H7 (cell line): Measurements from ENCODE around the gene MIB2. TPM values are rescaled to one million over a fixed set of nuclear protein-coding genes. Genes with fewer than 3 reads are reported as not detected.

Source experiments
- DNase-seq: peaks from one replicate; pipeline ENCODE4 v3.0.0; 2012
- H3K27me3 ChIP-seq: 2 replicates; pipeline ENCODE4 v1.6.0; 2011; ENCODE audit warnings: mild to moderate bottlenecking, low read length; ENCODE audit not compliant: control insufficient read depth, insufficient read depth
- H3K36me3 ChIP-seq: replicated peaks from 2 replicates; pipeline ENCODE4 v1.5.1; 2011; ENCODE audit warnings: low read length; ENCODE audit not compliant: control insufficient read depth, insufficient read depth
- H3K4me3 ChIP-seq: 2 replicates; pipeline ENCODE4 v1.5.1; 2011; ENCODE audit warnings: low read depth, mild to moderate bottlenecking, control low read depth, low read length, moderate library complexity; ENCODE audit not compliant: insufficient read depth
- total RNA-seq: library from RNA; depleted of rRNA; stranded (reverse); fragments of >200 nt; shearing (Covaris generic); gene quantifications from 2 replicates; pipeline ENCODE4 v1.2.3, GENCODE V29; 2014

Gene MIB2
- total RNA-seq, 1 experiment from 2014 or later, result 45.7 TPM

DNA sequence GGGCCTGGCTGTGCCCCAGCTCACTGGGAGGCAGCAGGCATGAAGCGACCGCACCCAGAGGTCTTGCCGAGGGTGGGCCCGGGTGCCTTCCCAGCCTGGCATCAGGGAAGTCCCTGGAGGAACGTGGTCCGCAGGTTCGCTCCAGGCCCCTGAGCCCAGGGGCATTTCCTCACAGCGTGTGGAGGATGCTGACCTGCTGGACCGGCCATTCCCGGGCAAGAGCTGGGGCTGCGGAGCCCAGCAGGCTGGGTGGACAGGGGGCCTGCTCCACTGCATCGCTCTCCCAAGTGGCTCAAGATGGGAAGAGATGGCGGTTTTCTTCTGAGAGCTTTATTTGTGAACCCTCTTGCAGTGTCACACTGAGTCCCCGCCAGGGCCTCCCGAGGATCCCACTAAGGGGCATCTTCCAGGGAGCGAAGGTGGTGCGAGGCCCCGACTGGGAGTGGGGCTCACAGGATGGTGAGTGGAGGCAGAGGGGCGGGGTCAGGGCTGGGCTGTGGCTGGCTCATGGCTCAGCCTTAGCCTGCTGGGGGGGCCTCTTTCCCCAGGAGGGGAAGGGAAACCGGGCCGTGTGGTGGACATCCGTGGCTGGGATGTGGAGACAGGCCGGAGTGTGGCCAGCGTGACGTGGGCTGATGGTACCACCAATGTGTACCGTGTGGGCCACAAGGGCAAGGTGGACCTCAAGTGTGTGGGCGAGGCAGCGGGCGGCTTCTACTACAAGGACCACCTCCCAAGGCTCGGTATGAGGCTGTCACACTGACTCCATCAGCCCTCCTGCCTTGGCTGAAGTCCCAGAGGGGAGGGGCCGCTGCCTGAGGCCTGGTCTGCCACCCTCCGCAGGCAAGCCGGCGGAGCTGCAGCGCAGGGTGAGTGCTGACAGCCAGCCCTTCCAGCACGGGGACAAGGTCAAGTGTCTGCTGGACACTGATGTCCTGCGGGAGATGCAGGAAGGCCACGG lies 9.4 kb downstream of the MIB2 start:
- H3K4me3 ChIP-seq, result no peak overlapping the region
- DNase-seq, result peak; percentile 76
- no peaks in the 10 kb centered on the region for H3K36me3 ChIP-seq
- no peaks in the 10 kb centered on the region for H3K27me3 ChIP-seq

DNA sequence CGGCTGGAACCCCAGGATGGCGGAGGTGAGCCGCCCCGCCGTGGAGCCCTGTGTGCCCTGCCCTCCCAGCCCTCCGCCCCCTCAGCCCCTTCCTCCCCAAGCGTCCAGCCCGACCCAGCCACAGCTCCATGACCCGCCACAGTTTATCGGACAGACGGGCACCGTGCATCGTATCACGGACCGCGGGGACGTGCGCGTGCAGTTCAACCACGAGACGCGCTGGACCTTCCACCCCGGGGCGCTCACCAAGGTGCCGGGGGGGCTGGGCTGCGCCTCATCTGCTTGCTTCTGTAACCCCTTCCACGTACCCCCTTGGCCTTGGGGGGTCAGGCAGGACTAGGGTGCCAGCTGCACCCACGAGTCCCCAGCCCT lies 10.1 kb downstream of the MIB2 start:
- Histone ChIP-seq H3K4me3 (no peak overlapping the region), H3K36me3 (no peaks in the 10 kb centered on the region)
- DNase-seq, result no peak

DNA sequence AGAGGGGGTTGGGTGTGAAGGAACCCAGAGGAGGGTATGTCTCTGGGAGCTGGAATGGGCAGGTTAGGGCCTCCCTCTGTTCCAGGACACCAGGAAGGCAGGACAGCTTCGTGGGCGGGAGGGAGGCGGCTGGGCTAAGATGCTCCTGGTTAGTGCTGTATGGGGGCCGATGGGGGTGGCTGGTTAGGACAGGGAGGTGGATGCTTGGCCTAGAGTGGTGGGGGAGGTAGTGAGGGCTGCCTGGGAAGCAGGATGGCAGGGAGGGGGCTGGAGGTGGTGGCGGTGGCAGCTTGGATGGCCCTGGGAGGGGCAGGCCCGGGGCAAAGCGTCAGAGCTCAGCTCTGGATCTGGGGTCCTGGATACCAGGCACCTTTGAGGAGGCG lies 10.5 kb downstream of the MIB2 start:
- DNase-seq, result peak; percentile 57
- Histone ChIP-seq H3K36me3 (no peaks in the 10 kb centered on the region), H3K27me3 (peaks cover 7% of the 10 kb centered on the region; the same call in 1 of the 2 replicates), H3K4me3 (no peak overlapping the region)

More for the DNA sequence above, 10.1 kb downstream of the MIB2 start:
- H3K27me3 ChIP-seq, result peaks cover 2% of the 10 kb centered on the region; the same call in 1 of the 2 replicates

DNA sequence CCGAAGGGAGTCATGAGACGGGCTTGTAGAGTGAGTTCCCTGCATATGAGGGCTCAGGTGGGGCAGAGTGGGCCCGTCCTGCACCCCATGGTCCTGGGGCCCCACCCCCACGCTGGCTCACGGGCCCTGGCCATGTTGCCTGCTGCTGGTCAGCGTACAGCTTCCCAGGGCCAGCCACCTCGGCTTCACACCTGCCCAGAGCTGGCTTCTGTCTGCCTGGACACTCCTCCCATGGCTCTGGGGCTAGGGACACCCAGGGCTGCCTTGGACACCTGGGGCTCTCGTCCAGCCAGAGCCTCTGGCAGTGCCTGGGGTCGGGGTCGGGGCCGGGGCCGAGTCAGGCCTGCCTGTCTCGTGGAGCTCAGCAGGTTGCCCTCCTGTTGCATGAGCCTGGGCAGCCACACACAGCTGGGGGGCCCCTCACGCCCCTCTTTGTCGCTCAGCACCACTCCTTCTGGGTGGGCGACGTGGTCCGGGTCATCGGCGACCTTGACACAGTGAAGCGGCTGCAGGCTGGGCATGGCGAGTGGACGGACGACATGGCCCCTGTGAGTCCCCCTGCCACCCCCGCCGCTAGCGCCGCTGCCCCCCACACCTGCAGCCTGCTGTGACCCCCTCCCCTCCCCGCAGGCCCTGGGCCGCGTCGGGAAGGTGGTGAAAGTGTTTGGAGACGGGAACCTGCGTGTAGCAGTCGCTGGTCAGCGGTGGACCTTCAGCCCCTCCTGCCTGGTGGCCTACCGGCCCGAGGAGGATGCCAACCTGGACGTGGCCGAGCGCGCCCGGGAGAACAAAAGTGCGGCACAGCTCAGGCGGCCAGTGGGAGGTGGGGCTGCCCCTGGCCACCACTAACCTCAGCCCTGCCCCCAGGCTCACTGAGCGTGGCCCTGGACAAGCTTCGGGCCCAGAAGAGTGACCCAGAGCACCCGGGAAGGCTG lies 11.2 kb downstream of the MIB2 start:
- H3K27me3 ChIP-seq, result peaks cover 13% of the 10 kb centered on the region
- H3K4me3 ChIP-seq, result no peak overlapping the region
- peak; percentile 52 for DNase-seq
- H3K36me3 ChIP-seq, result no peaks in the 10 kb centered on the region

DNA sequence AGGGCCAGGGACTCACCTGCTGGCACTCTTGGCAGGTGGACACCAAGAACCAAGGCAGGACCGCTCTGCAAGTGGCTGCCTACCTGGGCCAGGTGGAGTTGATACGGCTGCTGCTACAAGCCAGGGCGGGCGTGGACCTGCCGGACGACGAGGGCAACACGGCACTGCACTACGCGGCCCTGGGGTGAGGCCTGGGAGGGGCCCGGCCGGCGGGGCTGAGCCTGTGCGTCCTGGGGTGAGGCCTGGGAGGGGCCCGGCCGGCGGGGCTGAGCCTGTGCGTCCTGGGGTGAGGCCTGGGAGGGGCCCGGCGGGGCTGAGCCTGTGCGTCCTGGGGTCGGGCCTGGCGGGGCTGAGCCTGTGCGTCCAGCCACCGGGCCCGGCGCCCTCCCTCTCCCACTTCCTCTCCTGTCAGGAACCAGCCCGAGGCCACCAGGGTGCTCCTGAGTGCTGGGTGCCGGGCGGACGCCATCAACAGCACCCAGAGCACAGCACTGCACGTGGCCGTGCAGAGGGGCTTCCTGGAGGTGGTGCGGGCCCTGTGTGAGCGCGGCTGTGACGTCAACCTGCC lies 12.0 kb downstream of the MIB2 start:
- Histone ChIP-seq H3K36me3 (no peaks in the 10 kb centered on the region), H3K4me3 (no peak overlapping the region), H3K27me3 (peaks cover 21% of the 10 kb centered on the region)
- DNase-seq, result peak; percentile 71

DNA sequence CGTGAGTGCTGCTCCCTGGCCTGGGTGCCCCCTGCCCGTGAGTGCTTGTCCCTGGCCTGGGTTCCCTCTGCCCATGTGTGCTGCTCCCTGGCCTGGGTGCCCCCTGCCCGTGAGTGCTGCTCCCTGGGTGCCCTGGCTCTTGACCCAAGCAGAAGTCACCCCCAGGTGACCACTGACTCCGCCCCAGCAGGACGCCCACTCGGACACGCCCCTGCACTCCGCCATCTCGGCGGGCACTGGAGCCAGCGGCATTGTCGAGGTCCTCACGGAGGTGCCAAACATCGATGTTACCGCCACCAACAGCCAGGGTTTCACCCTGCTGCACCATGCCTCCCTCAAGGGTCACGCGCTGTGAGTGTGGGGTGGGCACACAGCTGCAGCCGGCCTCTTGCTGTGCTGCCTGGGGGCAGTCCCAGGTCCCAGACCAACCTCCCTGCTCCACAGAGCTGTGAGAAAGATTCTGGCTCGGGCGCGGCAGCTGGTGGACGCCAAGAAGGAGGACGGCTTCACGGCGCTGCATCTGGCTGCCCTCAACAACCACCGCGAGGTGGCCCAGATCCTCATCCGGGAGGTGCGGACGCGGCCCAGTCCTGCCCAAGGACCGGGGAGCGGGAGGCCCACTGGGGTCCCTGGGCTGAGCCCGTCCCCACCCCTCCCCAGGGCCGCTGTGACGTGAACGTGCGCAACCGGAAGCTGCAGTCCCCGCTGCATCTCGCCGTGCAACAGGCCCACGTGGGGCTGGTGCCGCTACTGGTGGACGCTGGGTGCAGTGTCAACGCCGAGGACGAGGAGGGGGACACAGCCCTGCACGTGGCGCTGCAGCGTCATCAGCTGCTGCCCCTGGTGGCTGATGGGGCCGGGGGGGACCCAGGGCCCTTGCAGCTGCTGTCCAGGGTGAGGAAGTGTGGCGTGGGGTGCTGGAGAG lies 12.8 kb downstream of the MIB2 start:
- peak; percentile 55 for DNase-seq
- Histone ChIP-seq H3K4me3 (no peak overlapping the region), H3K36me3 (no peaks in the 10 kb centered on the region), H3K27me3 (peaks cover 21% of the 10 kb centered on the region)

DNA sequence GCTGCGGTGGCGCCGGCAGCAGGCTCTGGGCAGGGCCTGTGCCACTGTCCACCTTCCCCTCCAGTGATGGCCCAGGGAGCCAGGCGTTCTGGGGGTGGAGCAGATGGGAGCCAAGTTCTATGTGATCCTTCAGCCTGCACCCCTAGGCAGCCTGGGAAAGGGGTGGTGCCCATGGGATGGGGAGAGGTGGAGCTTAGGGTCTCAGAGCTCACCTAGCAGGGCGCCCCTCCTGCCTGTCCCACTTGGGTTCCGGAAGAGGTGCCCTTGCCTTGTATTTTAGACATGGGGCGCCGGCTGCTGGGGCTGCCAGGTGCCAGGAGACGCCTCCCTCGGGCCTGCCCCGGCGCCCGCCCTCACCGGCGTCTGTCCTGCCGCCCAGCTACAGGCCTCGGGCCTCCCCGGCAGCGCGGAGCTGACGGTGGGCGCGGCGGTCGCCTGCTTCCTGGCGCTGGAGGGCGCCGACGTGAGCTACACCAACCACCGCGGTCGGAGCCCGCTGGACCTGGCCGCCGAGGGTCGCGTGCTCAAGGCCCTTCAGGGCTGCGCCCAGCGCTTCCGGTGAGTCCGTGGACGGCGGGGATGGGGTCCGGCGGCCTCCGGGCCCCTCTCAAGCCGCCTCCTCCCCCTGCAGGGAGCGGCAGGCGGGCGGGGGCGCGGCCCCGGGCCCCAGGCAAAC lies 13.6 kb downstream of the MIB2 start:
- peak; percentile 88 for DNase-seq
- H3K4me3 ChIP-seq, result peak overlapping the region; percentile 33; the same call in 1 of the 2 replicates
- H3K27me3 ChIP-seq, result peaks cover 21% of the 10 kb centered on the region
- H3K36me3 ChIP-seq, result no peaks in the 10 kb centered on the region

DNA sequence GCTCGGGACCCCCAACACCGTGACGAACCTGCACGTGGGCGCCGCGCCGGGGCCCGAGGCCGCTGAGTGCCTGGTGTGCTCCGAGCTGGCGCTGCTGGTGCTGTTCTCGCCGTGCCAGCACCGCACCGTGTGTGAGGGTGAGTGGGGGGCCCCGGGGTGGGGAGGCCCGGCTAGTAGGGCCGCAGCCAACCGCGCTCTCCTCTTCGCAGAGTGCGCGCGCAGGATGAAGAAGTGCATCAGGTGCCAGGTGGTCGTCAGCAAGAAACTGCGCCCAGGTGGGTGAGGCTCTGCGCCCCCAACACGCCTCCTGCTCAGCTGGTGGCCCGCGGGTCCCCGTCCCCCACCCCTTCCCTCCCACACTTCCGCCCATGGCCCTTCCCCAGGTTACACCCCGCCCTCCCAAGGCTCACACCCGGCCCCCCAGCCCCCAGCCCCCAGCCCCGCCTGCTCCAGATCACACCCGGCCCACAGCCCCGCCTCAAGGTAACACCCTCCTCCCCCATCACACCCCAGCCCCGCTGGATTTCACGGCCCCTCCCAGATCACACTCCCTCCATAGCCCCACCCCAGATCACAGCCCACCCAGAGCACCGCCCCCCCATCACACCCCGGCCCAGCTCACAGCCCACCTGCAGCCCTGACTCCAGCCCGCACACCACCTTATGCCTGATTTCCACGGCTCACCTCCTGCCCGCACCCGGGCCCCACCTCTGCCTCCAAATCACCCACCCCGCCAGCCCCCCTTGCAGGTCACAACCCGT lies 14.3 kb downstream of the MIB2 start:
- peaks cover 21% of the 10 kb centered on the region for H3K27me3 ChIP-seq
- DNase-seq, result peak; percentile 87
- H3K4me3 ChIP-seq, result peak overlapping the region; percentile 33; the same call in 1 of the 2 replicates
- H3K36me3 ChIP-seq, result no peaks in the 10 kb centered on the region

DNA sequence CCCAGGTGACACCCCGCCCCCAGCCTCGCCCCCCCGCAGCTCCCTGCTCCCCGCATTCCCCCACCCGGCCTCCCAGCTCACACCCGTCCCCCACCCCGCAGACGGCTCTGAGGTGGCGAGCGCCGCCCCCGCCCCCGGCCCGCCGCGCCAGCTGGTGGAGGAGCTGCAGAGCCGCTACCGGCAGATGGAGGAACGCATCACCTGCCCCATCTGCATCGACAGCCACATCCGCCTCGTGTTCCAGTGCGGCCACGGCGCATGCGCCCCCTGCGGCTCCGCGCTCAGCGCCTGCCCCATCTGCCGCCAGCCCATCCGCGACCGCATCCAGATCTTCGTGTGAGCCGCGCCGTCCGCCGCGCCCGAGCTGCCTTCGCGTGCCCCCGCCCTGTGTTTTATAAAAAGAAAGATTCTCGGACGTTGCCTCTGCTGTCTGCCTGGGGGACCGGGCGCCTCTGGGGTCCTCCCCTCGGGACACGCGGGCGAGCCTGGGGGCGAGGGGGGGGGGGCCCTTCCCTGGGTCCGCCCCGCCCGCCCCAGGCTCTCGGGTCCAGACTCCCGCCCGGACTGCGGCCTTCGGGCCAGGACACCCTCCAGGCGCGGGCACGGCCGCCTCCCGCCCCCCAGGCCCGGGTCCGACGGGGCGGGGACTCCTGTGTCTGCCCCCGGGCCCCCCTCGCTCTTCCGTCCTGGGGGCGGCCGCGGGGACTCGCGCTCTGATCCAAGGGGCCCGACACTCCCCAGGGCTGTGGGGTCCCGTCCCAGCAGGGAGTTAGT lies 15.1 kb downstream of the MIB2 start:
- Histone ChIP-seq H3K36me3 (no peaks in the 10 kb centered on the region), H3K4me3 (peak overlapping the region; percentile 28; the same call in 1 of the 2 replicates), H3K27me3 (peaks cover 21% of the 10 kb centered on the region)
- DNase-seq, result peak; percentile 99

DNA sequence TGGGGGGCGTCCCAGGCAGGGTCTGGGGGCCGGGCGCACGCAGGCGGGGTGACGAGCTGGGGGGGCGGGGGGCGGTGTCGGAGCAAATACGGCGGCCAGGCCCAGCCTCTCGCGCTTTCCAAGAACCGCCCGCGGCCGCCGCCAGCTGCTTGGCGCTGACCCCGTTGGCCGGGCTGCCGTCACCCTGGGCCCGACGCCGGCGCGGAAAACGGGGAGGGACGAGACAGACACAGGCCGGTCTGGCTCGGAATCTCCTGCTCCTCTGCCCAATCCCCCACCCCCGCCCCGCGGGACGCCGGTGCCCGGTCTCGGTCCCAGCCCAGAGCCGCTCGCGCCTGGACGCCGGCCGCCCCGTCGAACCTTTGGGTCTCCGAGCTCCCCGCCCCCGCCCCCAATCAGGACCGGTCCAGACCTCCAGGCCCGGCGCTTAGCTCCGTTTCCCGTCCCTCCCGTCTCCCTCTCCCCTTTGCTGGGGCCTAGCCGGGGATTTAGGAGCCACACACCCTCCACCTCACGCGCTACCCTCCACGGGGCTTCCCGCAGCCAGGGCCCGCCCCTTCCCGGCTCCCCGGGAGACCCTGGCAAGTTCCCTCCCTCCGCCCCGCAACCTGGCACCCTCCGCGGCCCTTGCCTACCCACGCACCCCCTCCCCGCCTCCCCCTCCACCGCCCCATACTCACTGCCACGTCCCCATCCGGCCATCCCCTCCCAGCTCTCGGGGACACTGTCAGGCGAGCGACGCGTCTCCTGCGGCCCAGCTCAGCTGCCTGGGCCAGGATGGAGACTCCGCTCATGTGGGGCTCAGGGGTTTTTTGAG lies 15.9 kb downstream of the MIB2 start:
- DNase-seq, result peak; percentile 91
- Histone ChIP-seq H3K27me3 (peaks cover 21% of the 10 kb centered on the region), H3K4me3 (peak overlapping the region; percentile 42), H3K36me3 (no peaks in the 10 kb centered on the region)

DNA sequence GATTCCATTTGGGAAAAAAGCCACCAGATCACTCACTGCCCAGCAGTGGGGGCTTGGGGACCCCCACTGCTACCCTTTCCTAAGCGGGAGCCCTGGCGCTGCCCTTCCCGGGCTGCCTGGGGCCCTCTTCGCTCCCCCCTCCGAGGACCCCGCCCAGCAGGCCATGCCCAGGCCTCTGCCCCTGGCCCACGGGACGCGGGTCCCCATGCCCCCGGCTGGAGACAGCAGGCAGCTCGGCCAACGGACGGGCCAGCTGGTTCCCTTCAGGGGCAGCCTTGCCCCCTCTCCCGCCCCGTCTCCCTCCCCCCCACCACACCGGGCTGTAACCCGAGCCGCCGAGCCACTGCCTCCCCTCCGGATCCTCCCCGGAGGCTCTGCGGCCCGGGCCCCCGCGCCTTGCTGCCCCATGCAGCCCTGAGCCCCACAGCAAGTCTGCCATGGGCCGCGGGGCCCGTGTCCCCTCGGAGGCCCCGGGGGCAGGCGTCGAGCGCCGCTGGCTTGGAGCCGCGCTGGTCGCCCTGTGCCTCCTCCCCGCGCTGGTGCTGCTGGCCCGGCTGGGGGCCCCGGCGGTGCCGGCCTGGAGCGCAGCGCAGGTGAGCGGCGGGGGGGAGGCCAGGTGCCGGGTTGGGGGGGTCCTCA lies 16.6 kb downstream of the MIB2 start, which contains the start of gene MMP23B:
Gene MMP23B, plus strand, starts transcription at position 392 of the 639 bp plus-strand sequence. Its CDS starts 46 bp downstream, at position 438.
- H3K4me3 ChIP-seq, result peak within 1 kb of the TSS; percentile 42
- H3K36me3 ChIP-seq, result peaks cover 1% of the 10 kb centered on the region; the same call in 1 of the 2 replicates

More for the DNA sequence above, 16.6 kb downstream of the MIB2 start, which contains the start of gene MMP23B:
- H3K27me3 ChIP-seq, result peaks cover 21% of the 10 kb centered on the region
- peak; percentile 98 for DNase-seq
